Fibroblast of lung (primary cell): Measurements from ENCODE around the gene RAET1G. TPM values are rescaled to one million over a fixed set of nuclear protein-coding genes. Genes with fewer than 3 reads are reported as not detected.

Experiments used
- DNase-seq, 2 donors: peaks; one replicate each; pipeline versions ENCODE4 v3.0.0 to v3.0.0-alpha.2; 2010; ENCODE audit warnings: low read depth in 2 of 2
- H2AFZ ChIP-seq: 2 replicates; pipeline ENCODE4 v1.5.1; 2012; ENCODE audit warnings: low read length, control low read depth, inconsistent platforms
- H3K27ac ChIP-seq: 2 replicates; pipeline ENCODE4 v1.5.1; 2011; ENCODE audit warnings: low read length, control low read depth; ENCODE audit not compliant: insufficient read depth
- H3K27me3 ChIP-seq: 2 replicates; pipeline ENCODE4 v1.5.1; 2011; ENCODE audit warnings: mild to moderate bottlenecking, low read length; ENCODE audit not compliant: control insufficient read depth, insufficient read depth
- H3K36me3 ChIP-seq: 2 replicates; pipeline ENCODE4 v1.5.1; 2011; ENCODE audit warnings: low read length; ENCODE audit not compliant: control insufficient read depth, insufficient read depth
- H3K4me1 ChIP-seq: 2 replicates; pipeline ENCODE4 v1.5.1; 2011; ENCODE audit warnings: low read length; ENCODE audit not compliant: control insufficient read depth, insufficient read depth; ENCODE audit errors: extremely low read depth
- H3K4me2 ChIP-seq: 2 replicates; pipeline ENCODE4 v1.5.1; 2011; ENCODE audit warnings: low read length, control low read depth; ENCODE audit not compliant: insufficient read depth; ENCODE audit errors: extremely low read depth
- H3K4me3 ChIP-seq, 4 experiments: fragments of 200-600 bp in 1 of 4; sonication (generic) in 1 of 4; replicated peaks in 1 of 4; 2 replicates each; pipeline ENCODE4 v1.5.1; 2011 to 2016; ENCODE audit warnings: low read length in 4 of 4, low read depth in 3 of 4, mild to moderate bottlenecking in 3 of 4, control low read depth in 2 of 4, inconsistent platforms in 1 of 4, mixed read lengths in 1 of 4; ENCODE audit not compliant: insufficient read depth in 1 of 4; ENCODE audit errors: control extremely low read depth in 1 of 4
- H3K79me2 ChIP-seq: 2 replicates; pipeline ENCODE4 v1.5.1; 2012; ENCODE audit warnings: mild to moderate bottlenecking, low read length, inconsistent platforms; ENCODE audit not compliant: control insufficient read depth, insufficient read depth
- H3K9ac ChIP-seq: 2 replicates; pipeline ENCODE4 v1.5.1; 2011; ENCODE audit warnings: mild to moderate bottlenecking, low read length, control low read depth; ENCODE audit not compliant: insufficient read depth
- H3K9me3 ChIP-seq: 2 replicates; pipeline ENCODE4 v1.5.1; 2012; ENCODE audit warnings: low read depth, low read length; ENCODE audit not compliant: control insufficient read depth, insufficient read depth
- H4K20me1 ChIP-seq: 2 replicates; pipeline ENCODE4 v1.5.1; 2011; ENCODE audit warnings: low read length; ENCODE audit not compliant: control insufficient read depth, insufficient read depth; ENCODE audit errors: extremely low read depth
- CTCF ChIP-seq, 2 donors: IDR thresholded peaks in 1 of 2; conservative IDR thresholded peaks in 1 of 2; 1 replicate in 1 of 2; 2 replicates in 1 of 2; pipeline ENCODE4 v1.5.1; 2011 to 2012; ENCODE audit warnings: low read length in 2 of 2, control low read depth in 1 of 2, inconsistent platforms in 1 of 2, low read depth in 1 of 2, mild to moderate bottlenecking in 1 of 2
- EZH2 ChIP-seq: IDR thresholded peaks from 2 replicates; pipeline ENCODE4 v1.5.1; 2012; ENCODE audit warnings: low read length, control low read depth, mild to moderate bottlenecking; ENCODE audit errors: missing control alignments
- polyA plus RNA-seq, 2 donors: library from polyadenylated mRNA; depleted of rRNA in 1 of 2; stranded (reverse) in 1 of 2; unstranded in 1 of 2; fragments of >200 nt; gene quantifications; 2 replicates each; pipeline ENCODE4 v1.2.1, GENCODE V29; 2011 to 2012; ENCODE audit warnings: missing spikeins in 1 of 2
- total RNA-seq: library from RNA; depleted of rRNA; stranded (reverse); fragments of >200 nt; gene quantifications from 2 replicates; pipeline ENCODE4 v1.2.1, GENCODE V29; 2014

RAET1G gene
- total and polyA plus RNA-seq, 2 donors (not counting 1 experiment from before 2014, with no cell fraction given), result 3.3 to 8.8 TPM

- TF ChIP-seq EZH2, result no peak
- TF ChIP-seq CTCF (conservative IDR thresholded peaks at IDR 0.05 in 1 of 2, IDR thresholded peaks at IDR 0.05 in 1 of 2; ENCODE audit: low read depth in 1 of 2, low read length in 2 of 2), result no peak
- Histone ChIP-seq H3K4me1 (peaks cover 3% of the 10 kb centered on the region), H3K4me2 (no peak overlapping the region), H3K27ac (no peak overlapping the region), H4K20me1 (no peaks in the 10 kb centered on the region), H3K4me3 (no peak overlapping the region), H3K36me3 (no peaks in the 10 kb centered on the region), H3K9me3 (no peaks in the 10 kb centered on the region), H3K27me3 (peaks cover 6% of the 10 kb centered on the region), H3K79me2 (no peaks in the 10 kb centered on the region), H3K9ac (no peak overlapping the region), H2AFZ (no peak overlapping the region)
- no peak for DNase-seq
Measured at GRCh38 chr6:149881860-149882259, 41.1 kb downstream of the RAET1G start.

- Histone ChIP-seq H3K4me3 (no peak overlapping the region), H3K9ac (no peak overlapping the region), H3K27ac (no peak overlapping the region), H3K79me2 (no peaks in the 10 kb centered on the region), H3K4me2 (no peak overlapping the region), H3K9me3 (no peaks in the 10 kb centered on the region), H4K20me1 (no peaks in the 10 kb centered on the region), H3K27me3 (peaks cover 6% of the 10 kb centered on the region), H3K4me1 (peaks cover 3% of the 10 kb centered on the region), H3K36me3 (no peaks in the 10 kb centered on the region), H2AFZ (no peak overlapping the region)
- no peak for DNase-seq
- TF ChIP-seq CTCF (conservative IDR thresholded peaks at IDR 0.05 in 1 of 2, IDR thresholded peaks at IDR 0.05 in 1 of 2; ENCODE audit: low read depth in 1 of 2, low read length in 2 of 2) (no peak), EZH2 (no peak)
Measured at GRCh38 chr6:149881066-149881766, 41.7 kb downstream of the RAET1G start.

- H3K36me3 ChIP-seq, result no peaks in the 10 kb centered on the region
- H3K9me3 ChIP-seq, result no peaks in the 10 kb centered on the region
- H2AFZ ChIP-seq, result no peak overlapping the region
- H3K79me2 ChIP-seq, result no peaks in the 10 kb centered on the region
- H3K4me1 ChIP-seq, result no peaks in the 10 kb centered on the region
- H3K27ac ChIP-seq, result no peak overlapping the region
- DNase-seq, result no peak
- no peak overlapping the region for H3K9ac ChIP-seq
- peaks cover 6% of the 10 kb centered on the region for H3K27me3 ChIP-seq
- no peaks in the 10 kb centered on the region for H4K20me1 ChIP-seq
- H3K4me3 ChIP-seq, result no peak overlapping the region
- TF ChIP-seq EZH2, result no peak
- TF ChIP-seq CTCF (conservative IDR thresholded peaks at IDR 0.05 in 1 of 2, IDR thresholded peaks at IDR 0.05 in 1 of 2; ENCODE audit: low read depth in 1 of 2, low read length in 2 of 2), result no peak
- no peak overlapping the region for H3K4me2 ChIP-seq
Measured at GRCh38 chr6:149877659-149878058, 45.3 kb downstream of the RAET1G start.
